Activated CD4-positive, alpha-beta T cell treated with anti-CD3 and anti-CD28 coated beads for 1 hour (primary cell): ENCODE measurements around the gene FCRL4.

ENCODE experiments used
- DNase-seq: peaks from one replicate; pipeline ENCODE4 v3.0.0-alpha.2; 2020

The FCRL4 gene

DNA sequence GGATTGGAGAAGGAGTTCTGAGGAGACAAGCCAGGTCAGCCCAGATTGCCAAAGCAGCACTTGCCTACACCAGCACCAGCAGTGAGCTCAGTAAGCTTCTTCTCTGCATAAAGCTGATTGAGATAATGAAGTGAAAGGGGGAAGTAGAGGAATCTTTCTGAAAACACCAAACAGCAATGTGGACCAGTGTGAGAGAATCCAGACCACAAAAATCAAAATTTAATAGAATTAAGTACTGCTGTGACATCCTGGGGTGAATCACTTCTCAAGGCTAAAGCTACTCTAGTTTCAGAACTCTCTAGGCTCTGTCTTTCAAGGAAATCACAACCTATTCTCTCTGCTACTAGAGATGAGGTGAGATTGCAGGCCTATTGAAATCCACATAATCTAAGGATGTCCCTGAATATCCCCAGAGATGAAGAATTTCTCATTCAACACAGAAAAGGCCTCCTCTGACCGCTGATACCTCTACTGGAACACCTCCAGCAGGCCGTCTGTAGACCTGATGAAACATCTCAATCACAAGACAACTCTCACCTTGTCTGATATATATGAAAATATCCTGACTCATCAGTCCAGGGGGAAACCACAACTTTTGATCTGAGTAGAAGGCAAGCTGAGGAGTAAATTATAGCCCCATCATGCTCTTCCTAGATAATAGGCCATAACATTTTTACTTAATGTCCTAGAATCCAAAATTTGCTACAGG, at the start of gene FCRL4:
Gene FCRL4, minus strand, starts transcription at position 127 of the 709 bp plus-strand sequence. CDS start 141 bp downstream, outside the sequence.
- DNase-seq: no peak

DNA sequence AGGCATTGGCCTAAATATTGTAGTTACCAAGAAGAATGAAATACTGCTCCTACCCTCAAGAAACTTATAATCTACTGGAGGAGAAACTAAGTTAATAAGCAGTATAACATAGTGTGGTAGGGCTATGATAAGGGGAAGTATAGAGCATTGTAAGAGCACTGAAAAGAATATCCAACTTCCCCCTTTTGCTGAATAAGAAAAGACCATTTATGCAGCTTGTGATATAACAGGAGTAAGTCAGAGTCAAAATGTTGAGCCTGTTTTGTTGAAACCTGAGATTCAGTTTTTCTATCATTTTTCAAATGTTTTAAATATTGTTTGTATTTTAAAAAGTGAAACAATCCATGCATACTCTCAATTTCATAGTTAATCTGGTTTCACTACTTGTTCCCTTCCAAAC, 48.3 kb upstream of the FCRL4 start:
- DNase-seq: no peak

DNA sequence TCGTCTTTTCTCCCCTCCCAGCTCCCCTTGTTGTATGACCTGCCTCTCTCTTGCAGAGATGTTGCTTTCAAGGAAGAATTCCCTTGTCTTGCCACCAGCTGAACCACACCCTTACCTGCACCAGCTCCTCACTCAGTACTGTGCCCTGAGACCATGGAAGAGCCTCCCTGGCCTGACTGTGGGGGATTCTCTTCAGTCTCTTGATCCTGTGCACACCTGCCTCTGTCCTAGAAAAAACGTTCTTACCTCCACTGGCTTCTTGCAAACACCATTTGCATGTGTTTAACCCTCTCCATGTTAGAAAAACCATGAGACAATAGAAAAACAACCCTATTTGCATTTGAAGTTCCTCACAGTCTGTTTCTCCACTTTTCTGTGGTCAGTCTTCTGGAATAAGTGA, 43.3 kb upstream of the FCRL4 start:
- no peak for DNase-seq

DNA sequence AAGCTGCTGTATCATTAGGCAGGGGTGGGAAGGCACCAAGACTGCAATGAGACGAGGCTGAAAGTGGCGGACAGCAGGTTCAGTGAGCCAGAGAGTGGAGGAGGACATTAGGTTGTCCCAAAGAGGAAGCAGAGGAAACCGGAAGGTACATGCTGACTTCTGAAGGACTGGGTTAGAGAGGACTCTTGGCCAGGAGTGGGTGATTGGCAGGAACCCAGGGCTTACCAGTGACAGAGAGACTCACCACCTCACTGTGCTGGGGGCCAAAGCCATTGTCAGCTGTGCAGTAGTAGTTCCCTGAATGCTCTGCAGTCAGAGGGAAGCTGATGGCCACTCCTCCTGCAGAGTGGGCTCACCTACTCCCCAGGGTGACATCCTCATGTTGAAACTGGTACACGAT, 41.9 kb upstream of the FCRL4 start:
- DNase-seq: no peak

DNA sequence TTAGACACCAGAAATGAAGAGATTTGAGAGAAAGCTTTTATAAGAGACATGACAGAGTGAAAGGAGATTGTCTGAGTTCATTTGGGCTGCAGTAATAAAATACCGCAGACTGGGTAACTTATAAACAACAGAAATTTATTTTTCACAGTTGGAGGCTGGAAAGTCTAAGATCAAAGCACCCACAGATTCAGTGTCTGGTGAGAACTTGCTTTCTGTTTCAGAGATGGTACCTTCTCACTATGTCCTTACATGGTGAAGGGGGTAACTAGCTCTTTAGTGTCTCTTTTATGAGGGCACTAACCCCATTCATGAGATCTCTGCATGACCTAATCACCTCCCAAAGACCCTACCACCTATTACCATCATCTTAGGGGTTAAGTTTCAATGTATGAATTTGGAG, 30.9 kb upstream of the FCRL4 start:
- no peak for DNase-seq

DNA sequence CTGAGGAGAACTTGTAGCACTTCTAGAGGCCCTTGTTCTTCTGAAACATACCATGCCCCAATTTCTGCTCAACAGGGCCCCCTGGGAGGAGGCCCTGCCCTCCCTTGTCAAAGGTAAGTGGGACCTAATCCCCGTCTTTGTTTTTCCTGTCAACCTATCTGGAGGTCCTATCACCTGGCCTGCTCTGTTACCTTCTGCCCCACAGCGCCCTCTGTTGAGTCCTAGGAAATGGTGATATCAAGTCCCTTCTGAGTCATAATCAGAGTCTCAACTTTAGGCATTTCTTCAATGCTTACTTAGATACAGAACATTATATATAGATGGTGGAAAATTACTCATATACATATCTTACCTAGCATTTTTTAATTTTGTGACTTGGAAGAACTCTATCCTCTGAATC, 28.2 kb upstream of the FCRL4 start:
- no peak for DNase-seq

DNA sequence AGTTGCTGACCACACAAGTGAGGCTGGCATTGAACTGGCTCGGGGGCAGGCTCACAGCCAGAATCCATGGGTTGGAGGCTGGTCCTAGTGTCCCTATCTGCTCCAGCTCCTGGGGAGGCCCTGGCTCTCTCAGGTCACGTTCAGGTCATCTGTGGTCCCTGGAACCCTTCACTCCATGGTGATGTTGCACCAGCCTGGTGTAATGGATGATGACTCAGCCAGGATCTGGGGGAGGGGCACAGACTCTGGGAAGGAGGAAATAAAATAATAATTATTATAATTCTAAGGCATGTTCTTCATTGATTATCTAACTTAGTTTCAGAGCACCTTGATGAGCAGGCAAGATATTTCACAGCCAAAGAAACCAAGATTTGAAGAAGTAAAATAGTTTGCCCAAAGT, 26.6 kb upstream of the FCRL4 start:
- no peak for DNase-seq

DNA sequence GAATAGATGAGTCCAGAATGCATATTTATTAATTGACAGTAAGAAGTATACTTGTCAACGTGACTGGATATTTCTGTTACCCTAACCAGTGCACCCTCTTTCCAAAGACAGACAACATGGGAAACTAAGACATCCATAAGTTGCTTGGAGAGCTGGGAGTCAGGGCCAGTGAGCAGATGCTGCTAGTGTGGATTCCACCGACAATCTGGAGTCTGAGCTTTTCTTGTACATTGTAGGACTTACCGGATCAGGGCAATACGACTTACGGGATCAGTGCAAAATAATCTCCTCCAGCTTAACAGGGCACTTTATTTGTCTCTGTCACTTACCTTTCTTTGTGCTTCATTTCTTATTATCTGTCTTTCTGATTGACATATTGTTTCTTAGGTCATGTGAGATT, 24.6 kb upstream of the FCRL4 start:
- no peak for DNase-seq

DNA sequence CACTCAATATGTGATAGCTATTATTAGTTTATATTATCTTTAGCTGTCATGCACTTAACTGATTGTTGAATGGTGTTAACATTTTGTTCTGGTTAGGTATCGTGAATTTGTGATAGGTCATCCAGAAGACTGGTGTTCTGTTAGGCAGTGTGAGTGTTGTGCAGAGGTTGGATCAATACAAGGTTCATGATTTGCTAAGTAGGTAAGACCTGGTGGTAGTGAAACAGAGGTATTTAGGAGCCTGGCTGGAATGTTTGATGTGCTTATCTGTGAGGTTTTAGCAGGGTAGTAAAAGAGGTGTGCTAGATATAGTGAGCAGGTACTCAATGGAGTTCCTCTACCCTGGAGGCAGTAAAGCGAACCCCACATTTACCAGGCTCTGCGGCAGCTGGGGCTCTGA, 20.3 kb upstream of the FCRL4 start:
- DNase-seq: no peak

DNA sequence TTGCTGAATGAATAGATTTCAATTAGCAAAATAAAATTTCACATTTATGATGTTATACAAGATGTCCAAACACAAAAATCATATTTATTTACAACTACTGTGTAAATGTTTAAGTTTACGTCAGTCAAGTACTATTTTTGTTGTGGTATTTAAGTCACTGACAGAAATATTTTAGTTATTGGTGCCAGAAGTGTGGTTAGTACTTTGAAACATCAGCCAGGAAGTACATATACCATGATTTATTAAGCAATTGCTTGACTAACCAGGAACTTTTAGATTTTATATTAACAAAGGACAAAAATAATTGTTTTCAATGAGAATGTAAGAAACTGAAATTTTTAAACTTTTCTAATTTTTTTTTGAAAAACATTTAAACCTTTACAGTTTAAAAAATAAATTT, 2.4 kb upstream of the FCRL4 start:
- no peak for DNase-seq

DNA sequence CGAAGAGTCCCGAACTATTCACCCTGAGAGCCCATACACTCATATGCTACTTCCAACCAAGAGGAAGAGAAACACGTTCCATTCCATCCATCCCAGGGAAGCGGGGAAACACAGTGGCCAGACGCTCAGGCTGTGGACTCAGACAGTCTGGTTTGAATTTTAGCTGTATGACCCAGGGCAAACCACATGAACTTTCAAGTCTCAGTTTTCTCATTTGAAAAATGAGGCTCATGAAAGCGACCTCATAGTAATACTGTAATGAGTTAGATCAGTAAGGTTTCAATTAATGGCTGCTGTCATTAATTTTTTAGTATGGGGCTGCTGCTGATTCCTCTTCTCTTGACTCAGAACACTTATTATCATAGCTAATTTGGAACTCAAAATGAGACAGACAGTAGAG, 1.5 kb downstream of the FCRL4 start:
- DNase-seq: no peak

DNA sequence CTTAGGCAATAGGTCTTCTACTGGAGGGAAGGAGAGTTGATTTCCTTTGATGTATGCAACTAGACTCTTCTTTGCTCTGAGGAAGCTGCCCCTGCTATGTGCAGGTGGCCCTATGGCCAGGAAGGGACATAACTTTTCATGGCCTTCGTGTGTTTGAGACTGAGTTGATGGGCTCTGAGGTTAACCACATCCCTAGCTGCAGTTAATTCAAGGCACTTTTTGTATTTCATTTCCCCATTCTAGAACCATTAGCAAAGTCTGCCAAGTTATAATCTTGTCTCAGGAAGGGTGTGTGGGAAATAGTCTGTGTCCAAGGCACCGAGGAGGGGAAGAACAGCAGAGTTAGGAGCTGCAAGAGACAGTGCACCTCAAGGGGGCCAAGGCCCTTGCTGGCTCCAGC, 2.5 kb downstream of the FCRL4 start:
- DNase-seq: no peak

DNA sequence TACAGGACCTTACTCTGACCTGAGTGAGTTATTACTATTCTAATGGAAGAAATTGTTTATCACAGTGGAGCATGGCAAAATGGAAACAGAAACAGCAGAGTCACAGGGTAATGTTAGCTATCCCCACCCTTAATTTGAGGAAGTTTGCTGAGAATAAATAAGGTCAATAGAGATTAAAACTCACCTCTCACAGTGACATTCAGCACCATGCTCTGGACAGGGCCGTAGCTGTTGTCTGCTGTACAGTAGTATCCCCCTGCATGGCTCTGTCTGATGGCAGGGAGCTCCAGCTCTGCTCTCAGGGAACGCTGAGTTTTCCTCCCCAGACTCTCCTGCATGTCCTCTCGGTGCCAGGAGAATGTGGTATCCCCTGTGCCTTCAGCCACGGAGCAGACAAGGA, 11.9 kb downstream of the FCRL4 start:
- no peak for DNase-seq

DNA sequence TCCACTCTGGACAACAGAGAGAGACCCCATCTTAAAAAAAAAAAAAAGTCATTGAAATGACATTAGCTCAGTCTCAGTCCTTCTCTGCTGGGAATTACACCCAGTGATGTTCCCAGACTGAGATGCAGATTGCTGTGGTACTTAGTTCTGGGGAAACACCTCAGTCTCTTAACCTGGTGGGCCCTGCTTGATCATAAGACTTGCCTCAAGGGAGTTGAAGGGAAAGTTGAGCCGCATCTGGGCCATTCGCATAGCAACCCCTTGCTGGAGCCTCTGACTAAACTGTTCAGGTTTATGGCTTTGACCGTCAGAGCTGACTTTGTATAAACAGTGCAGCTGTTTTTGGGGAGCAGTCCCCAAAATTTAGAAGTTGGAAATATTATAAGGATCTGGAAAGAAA, 13.4 kb downstream of the FCRL4 start:
- DNase-seq: no peak

DNA sequence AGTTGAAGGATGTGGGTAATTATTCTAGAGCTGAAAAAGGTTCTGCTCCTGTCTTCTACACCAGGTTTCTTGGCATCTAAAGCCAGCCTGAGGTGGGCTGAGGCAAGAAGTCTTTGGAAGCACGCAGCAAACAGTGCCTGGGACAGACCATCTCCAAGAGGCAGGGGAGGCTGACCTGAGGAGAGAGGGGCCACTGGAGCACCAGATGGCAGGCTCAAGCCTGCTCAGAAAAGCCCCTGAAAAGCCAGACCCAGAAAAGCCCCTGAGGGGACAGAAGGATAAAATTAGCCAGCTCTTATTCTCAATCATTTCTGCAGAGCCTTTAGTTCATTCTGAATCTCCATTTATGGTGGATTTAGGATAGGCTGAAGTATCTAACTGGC, 17.1 kb downstream of the FCRL4 start:
- DNase-seq: no peak

DNA sequence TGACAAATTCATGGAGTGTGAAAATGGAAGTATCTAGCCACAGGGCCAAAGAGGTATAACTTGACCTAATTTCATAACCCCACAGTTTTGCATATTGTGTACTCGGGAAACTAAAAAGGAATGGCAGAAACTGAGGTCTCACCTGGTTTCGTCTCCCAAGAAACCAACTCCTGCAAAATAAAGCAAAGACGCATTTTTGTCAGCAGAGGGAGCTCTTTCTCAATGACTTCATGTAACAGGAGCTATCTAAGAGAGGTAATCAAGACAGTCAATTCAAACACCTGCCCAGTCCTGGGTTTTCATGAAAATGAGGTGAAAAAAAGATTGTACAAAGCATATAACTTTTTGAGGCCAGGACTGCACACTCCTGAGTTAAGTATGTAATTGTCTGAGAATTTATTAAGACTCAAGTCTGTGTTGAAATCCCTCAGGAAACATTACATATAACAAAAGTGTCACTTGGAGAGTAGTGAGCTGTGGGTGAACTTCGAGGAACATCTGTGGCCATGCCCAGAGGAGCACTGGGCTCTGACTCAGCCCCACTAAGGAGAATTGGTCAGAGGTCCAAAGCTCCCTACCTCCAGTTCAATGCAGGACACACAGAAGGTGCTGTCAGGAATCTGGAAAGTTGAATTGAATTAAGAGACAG, 17.6 kb downstream of the FCRL4 start:
- no peak for DNase-seq

DNA sequence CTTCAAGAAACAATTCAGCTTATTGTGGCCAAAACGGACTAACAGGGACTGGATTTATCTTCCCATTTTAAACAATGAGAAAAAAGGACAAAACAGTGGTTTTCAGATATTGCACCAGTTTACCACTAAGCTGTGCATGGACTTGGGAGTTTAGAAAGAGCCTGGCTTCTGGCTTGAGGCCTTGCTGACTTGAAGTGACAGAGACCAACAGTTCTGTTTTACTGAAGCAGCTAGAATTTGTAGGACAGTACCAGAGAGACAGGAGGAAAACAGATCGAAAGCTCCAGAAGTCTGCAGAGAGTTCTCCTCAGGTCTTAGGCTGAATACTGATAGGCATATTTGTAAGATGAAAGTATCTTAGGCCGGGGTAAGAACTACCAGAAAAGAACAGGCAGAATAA, 20.5 kb downstream of the FCRL4 start:
- no peak for DNase-seq

DNA sequence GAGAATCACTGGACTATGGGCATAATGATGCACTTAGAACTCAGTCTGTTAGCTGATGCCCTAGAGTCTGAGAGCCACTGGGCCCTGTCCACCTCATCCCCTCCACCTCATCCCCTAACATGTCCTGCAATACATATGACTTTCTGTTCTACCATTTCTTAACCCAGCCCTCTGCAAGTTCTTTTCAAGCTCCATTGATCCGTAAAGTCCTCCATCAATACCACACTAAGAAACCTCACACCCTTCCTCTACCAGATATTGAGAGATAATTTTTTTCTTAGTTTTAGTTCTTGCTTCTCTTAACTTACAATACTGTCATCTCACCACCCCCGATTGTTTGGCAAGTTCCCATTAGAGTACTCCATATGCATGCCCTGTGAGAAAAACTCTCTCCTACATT, 22.1 kb downstream of the FCRL4 start:
- no peak for DNase-seq

DNA sequence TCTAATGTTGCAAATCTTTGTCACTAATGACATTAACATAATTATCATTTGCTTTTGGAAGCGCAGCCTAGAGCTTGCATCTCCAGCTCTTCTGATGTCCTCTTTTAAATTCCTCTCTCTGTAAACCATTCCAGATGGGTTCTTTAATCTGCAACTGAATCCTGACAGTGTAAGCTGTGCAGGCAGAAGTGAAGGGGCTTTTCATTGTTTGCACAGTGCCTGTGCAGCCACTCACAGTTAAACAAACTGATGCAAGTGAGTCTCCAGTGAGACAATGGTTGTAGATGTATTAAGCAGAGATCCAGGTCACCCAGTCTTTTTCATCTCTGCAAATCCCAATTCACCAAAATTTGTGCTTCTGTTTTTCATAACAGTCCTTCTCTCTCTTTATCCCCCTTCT, 23.0 kb downstream of the FCRL4 start:
- no peak for DNase-seq

DNA sequence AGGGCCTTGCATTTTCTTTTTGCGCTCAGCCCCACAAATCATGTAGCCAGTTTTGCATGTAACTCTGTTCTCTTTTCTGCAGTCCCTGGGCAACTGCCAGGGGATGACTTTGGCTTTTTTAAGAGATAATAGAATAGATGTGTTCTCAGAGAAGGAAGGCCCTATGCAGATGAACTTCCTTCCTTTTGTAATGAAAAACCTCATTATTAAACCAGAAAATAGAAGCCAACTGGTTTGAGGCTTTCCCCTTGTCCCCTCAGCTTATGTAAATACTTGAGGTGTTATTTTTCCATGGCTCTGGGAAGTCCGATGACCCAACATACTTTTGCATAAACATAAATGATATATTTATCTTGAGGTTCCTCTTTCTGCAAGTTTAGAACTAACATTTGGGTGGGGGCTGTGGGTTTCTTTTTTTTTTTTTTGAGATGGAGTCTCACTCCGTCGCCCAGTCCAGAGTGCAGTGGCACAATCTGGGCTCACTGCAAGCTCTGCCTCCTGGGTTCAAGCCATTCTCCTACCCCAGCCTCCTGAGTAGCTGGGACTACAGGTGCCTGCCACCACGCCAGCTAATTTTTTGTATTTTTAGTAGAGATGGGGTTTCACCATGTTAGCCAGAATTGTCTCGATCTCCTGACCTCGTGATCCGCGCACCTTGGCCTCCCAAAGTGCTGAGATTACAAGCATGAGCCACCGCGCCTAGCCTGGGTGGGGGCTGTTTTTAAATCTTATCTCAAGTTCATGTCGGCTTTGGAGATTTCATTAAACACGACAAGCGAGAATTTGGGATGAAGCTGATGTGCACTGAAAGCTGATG, 31.2 kb downstream of the FCRL4 start:
- no peak for DNase-seq

DNA sequence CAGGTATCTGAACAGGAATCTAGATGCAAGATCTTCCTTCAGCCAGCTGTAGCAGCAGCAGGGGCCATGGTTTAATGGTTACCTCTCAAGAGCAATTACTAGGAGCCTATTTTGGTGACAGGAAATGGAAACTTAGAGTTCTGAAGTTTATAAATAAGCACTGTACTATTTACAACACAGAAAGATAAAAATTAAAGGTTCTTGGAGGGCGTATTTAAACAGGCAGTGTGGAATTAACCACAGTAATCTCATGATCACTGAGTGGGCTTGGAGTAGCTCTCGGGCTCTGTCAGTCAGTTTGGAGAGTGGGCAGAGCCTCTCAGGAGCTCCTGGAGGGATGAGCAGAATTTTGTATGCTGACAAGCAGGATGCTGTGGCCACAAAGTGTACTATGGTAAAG, 35.4 kb downstream of the FCRL4 start:
- DNase-seq: no peak

DNA sequence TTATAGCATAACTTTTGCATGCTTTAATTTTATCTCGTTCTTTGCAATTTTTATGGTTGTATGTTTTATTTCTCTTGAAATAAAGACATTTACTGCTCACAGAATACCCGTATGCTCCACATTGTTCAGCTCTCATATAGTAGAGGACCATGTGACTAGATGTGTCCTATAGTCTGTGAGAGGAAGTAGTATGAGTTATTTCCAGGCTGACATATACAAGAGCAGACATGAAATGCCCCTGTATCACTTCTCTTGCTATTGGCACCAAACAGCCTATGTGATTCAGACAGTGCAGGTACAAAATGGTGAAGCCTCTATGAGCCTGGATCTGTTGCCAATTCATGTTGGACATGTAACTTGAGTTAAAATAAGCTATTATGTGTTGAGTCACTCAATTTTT, 39.8 kb downstream of the FCRL4 start:
- no peak for DNase-seq

DNA sequence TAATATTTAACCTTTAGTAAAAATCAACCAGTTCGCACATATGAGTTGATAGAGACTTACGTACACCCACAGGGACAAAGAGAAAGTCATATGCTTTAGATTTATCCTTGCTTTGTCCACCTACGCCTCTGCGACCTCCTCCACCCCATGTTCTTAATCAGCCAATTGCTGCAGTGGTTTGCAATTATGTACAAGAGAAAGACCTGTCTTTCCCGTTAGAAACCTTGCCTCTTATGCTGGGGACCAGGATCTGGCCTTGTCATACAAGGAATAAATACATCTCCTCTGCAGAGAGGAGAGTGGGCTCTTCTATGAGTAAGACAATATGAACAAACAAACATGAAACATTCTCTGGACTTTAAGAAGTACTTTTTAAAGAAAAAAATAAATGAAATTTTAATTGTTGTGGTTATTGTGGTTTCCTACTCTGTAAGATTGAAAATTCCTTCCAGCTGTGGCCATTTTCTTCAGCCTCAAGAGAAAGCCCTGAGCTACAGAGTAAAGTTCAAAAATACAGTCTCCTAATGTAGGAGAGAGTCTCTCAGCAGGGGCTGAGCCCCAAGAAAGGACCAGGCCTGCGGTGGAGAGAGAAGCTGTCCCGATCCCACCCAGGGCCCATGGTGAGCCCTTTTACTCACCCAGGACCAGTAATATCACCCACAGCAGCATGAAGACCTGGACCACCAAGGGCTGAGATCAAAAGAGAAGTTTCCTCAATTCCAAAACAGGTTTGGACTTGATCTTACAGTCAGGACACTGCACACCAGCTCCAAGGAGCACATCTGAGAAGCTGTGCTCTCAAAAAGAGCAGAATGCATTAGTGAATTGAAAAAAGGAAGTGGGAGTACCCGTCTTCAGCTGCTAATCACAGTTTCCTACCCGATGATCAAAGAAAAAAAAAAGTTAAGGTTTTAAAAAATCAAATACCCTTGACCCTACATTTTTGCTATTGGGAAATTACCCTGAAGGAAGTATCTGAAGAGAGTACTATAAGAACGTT, 45.9 kb downstream of the FCRL4 start, which contains the start of gene FCRL5:
Gene FCRL5, minus strand, starts transcription at position 822 of the 1,000 bp plus-strand sequence. Its CDS starts 153 bp downstream, at position 669.
- DNase-seq: no peak
